Activated CD8-positive, alpha-beta memory T cell treated with anti-CD3 and anti-CD28 coated beads for 36 hours (primary cell): ENCODE data around the gene BRPF1. TPM values are rescaled to one million over a fixed set of nuclear protein-coding genes. Genes with fewer than 3 reads are reported as not detected.

Experiments
- CTCF ChIA-PET: fragments of 350-600 bp; sonication (Branson Sonifier 250); formaldehyde crosslinking; loops from one replicate; lab custom pipeline; 2021; ENCODE audit warnings: antibody characterized with exemption; lab: Charles Lee
- POLR2A ChIA-PET: fragments of 350-600 bp; sonication (Branson Sonifier 250); formaldehyde crosslinking; loops from one replicate; lab custom pipeline; 2021; ENCODE audit warnings: antibody characterized with exemption; lab: Charles Lee
- total RNA-seq, 2 experiments: library from RNA; stranded (reverse); gene quantifications; one replicate each; pipeline ENCODE4 v1.2.3, GENCODE V29; 2021

Gene BRPF1
- total RNA-seq, 2 experiments from 2014 or later: 44.4 to 44.8 TPM

- POLR2A ChIA-PET: no interaction called here
- CTCF ChIA-PET: interaction anchor here (1.0 kb wide), 1 partner anchor 34 kb away, joined by 3 read pairs; no protein-coding TSS in a partner anchor
Observed at GRCh38 chr3:9787714-9788113, 56.2 kb downstream of the BRPF1 start.

- ChIA-PET CTCF (interaction anchor here (0.7 to 1.9 kb wide), 3 partner anchors 11 to 64 kb away, joined by 3 to 6 read pairs (median 3); partner anchors contain the start of gene BRPF1), POLR2A (interaction anchor here (1.3 kb wide), 1 partner anchor 11 kb away, joined by 5 read pairs; no protein-coding TSS in a partner anchor)
Observed at GRCh38 chr3:9791127-9791526, 59.6 kb downstream of the BRPF1 start.

GRCh38 chr3:9791790-9792404, 60.4 kb downstream of the BRPF1 start:
- CTCF ChIA-PET: interaction anchor here (0.7 to 2.0 kb wide), 4 partner anchors 11 to 61 kb away, joined by 3 to 11 read pairs (median 4); partner anchors contain the start of gene BRPF1
- POLR2A ChIA-PET: interaction anchor here (0.8 to 2.0 kb wide), 9 partner anchors 10 to 395 kb away, joined by 3 to 19 read pairs (median 4); partner anchors contain the start of genes EMC3, JAGN1 and TTLL3

GRCh38 chr3:9792405-9793160, 61.0 kb downstream of the BRPF1 start, which contains the start of the genes ARPC4 and TADA3:
Gene ARPC4, plus strand, starts transcription at chr3:9793082. Its CDS starts 40 bp downstream, at chr3:9793122.
Gene TADA3, minus strand, starts transcription at chr3:9792473. Its CDS starts 1,007 bp downstream, at chr3:9791466.
- ChIA-PET POLR2A (interaction anchor here (0.7 to 2.0 kb wide), 12 partner anchors 11 to 396 kb away, joined by 3 to 19 read pairs (median 4); partner anchors contain the start of genes BRPF1, EMC3, JAGN1 and OGG1), CTCF (interaction anchor here (0.7 to 2.0 kb wide), 5 partner anchors 10 to 65 kb away, joined by 3 to 11 read pairs (median 5); no protein-coding TSS in a partner anchor)

- CTCF ChIA-PET: interaction anchor here (0.7 to 2.0 kb wide), 5 partner anchors 11 to 65 kb away, joined by 3 to 11 read pairs (median 5); no protein-coding TSS in a partner anchor
- POLR2A ChIA-PET: interaction anchor here (0.7 to 2.0 kb wide), 12 partner anchors 11 to 396 kb away, joined by 3 to 19 read pairs (median 4); partner anchors contain the start of genes BRPF1, EMC3, JAGN1 and OGG1
Observed at GRCh38 chr3:9793161-9793781, 61.7 kb downstream of the BRPF1 start.

GRCh38 chr3:9794400-9794799, 62.9 kb downstream of the BRPF1 start:
- ChIA-PET CTCF (interaction anchor here (1.5 to 1.9 kb wide), 2 partner anchors 14 to 66 kb away, joined by 5 read pairs; no protein-coding TSS in a partner anchor), POLR2A (interaction anchor here (0.6 to 0.8 kb wide), 2 partner anchors 16 to 151 kb away, joined by 3 to 7 read pairs; no protein-coding TSS in a partner anchor)

- ChIA-PET POLR2A (interaction anchor here (0.6 kb wide), 1 partner anchor 14 kb away, joined by 3 read pairs; no protein-coding TSS in a partner anchor), CTCF (interaction anchor here (1.2 to 1.5 kb wide), 2 partner anchors 13 to 34 kb away, joined by 4 to 5 read pairs; no protein-coding TSS in a partner anchor)
Observed at GRCh38 chr3:9795207-9795606, 63.7 kb downstream of the BRPF1 start.

GRCh38 chr3:9797196-9797945, 65.8 kb downstream of the BRPF1 start:
- ChIA-PET POLR2A (interaction anchor here (0.6 kb wide), 1 partner anchor 281 kb away, joined by 3 read pairs; no protein-coding TSS in a partner anchor), CTCF (interaction anchor here (0.7 kb wide), 1 partner anchor 23 kb away, joined by 5 read pairs; no protein-coding TSS in a partner anchor)

Other genes with a start within 250 kb of the BRPF1 start
- gene LHFPL4, start 177.9 kb upstream of the BRPF1 start, total RNA-seq: not detected
- 10 to 100 TPM; 45.5 to 50.6 TPM for gene MTMR14, start 82.2 kb upstream of the BRPF1 start, total RNA-seq
- under 1 TPM; 0.10 to 0.40 TPM for gene CPNE9, start 27.9 kb upstream of the BRPF1 start, total RNA-seq
- 10 to 100 TPM; 35.3 to 38.6 TPM for gene OGG1, start 18.2 kb downstream of the BRPF1 start, total RNA-seq
- gene CAMK1, start 38.2 kb downstream of the BRPF1 start, total RNA-seq: 10 to 100 TPM; 28.3 to 29.5 TPM
- 10 to 100 TPM; 57.4 to 58.9 TPM for gene TADA3, start 60.7 kb downstream of the BRPF1 start, total RNA-seq
- gene ARPC4, start 61.3 kb downstream of the BRPF1 start, total RNA-seq: 100 to 1,000 TPM; 299 to 300 TPM
- gene TTLL3, start 78.5 kb downstream of the BRPF1 start, total RNA-seq: 10 to 100 TPM; 22.2 to 23.0 TPM
- gene RPUSD3, start 112.3 kb downstream of the BRPF1 start, total RNA-seq: 10 to 100 TPM; 80.4 to 81.3 TPM
- gene CIDEC, start 148.5 kb downstream of the BRPF1 start, total RNA-seq: not detected
- gene JAGN1, start 158.9 kb downstream of the BRPF1 start, total RNA-seq: 10 to 100 TPM; 51.8 to 53.3 TPM
- gene IL17RE, start 171.1 kb downstream of the BRPF1 start, total RNA-seq: 1 to 10 TPM in 1 of 2 experiments, under 1 TPM in 1; 0.70 to 1.3 TPM
- gene IL17RC, start 185.4 kb downstream of the BRPF1 start, total RNA-seq: under 1 TPM; 0.19 to 0.27 TPM
- gene CRELD1, start 202.1 kb downstream of the BRPF1 start, total RNA-seq: 10 to 100 TPM; 11.7 to 14.1 TPM
- gene PRRT3, start 220.7 kb downstream of the BRPF1 start, total RNA-seq: 1 to 10 TPM; 8.3 to 9.4 TPM